OCI-LY7 (cell line): ENCODE results near the gene FXYD2. TPM values are rescaled to one million over a fixed set of nuclear protein-coding genes. Genes with fewer than 3 reads are reported as not detected.

Experiments used
- BruUV-seq: library from RNA; stranded (reverse); fragments of 400-500 nt; replicated peaks from 2 replicates; lab custom pipeline; 2021; lab: Mats Ljungman, UMichigan
- CTCF ChIA-PET: fragments of 300-600 bp; sonication (Branson Sonifier 250); formaldehyde crosslinking; loops from one replicate; lab custom pipeline; 2022; ENCODE audit warnings: antibody characterized with exemption; ENCODE audit not compliant: unreplicated experiment; lab: Charles Lee
- POLR2A ChIA-PET: fragments of 300-600 bp; sonication (Branson Sonifier 250); formaldehyde crosslinking; loops from one replicate; lab custom pipeline; 2022; ENCODE audit warnings: antibody characterized with exemption; lab: Charles Lee
- DNase-seq: peaks from one replicate; pipeline ENCODE4 v3.0.0-alpha.2; 2015; ENCODE audit warnings: low spot score
- H2AFZ ChIP-seq: fragments of 200-600 bp; sonication (generic), shearing (Covaris generic); 2 replicates; pipeline ENCODE4 v1.6.1; 2014; ENCODE audit warnings: mild to moderate bottlenecking, antibody characterized with exemption, low read length, moderate library complexity
- H3K27ac ChIP-seq: fragments of 200-600 bp; sonication (generic); 2 replicates; pipeline ENCODE4 v1.5.1; 2014; ENCODE audit warnings: mixed run types, low read depth, mild to moderate bottlenecking, moderate library complexity, low read length, inconsistent platforms; ENCODE audit not compliant: poor library complexity, severe bottlenecking
- H3K36me3 ChIP-seq: fragments of 200-600 bp; sonication (generic); 2 replicates; pipeline ENCODE4 v1.6.1; 2014; ENCODE audit warnings: mild to moderate bottlenecking, antibody characterized with exemption, low read length, moderate library complexity, mixed read lengths; ENCODE audit not compliant: insufficient read depth
- H3K4me1 ChIP-seq: fragments of 200-600 bp; sonication (generic); 2 replicates; pipeline ENCODE4 v1.5.1; 2014; ENCODE audit warnings: mild to moderate bottlenecking, low read length; ENCODE audit not compliant: insufficient read depth, poor library complexity, severe bottlenecking
- H3K4me2 ChIP-seq: fragments of 200-600 bp; sonication (generic); 2 replicates; pipeline ENCODE4 v1.6.1; 2014; ENCODE audit warnings: mild to moderate bottlenecking, low read length
- H3K4me3 ChIP-seq: fragments of 200-600 bp; sonication (generic); 2 replicates; pipeline ENCODE4 v1.5.1; 2014; ENCODE audit warnings: mild to moderate bottlenecking, low read depth, low read length; ENCODE audit not compliant: poor library complexity, severe bottlenecking
- H3K79me2 ChIP-seq: fragments of 200-600 bp; sonication (generic); 2 replicates; pipeline ENCODE4 v1.6.1; 2016; ENCODE audit warnings: low read depth, mild to moderate bottlenecking, low read length, moderate library complexity, mixed read lengths; ENCODE audit not compliant: insufficient read depth
- H3K9me2 ChIP-seq: fragments of 200-600 bp; sonication (generic); 2 replicates; pipeline ENCODE4 v1.6.1; 2016; ENCODE audit warnings: mild to moderate bottlenecking, low read length, mixed read lengths; ENCODE audit not compliant: insufficient read depth
- H3K9me3 ChIP-seq: fragments of 200-600 bp; sonication (generic); 2 replicates; pipeline ENCODE4 v1.6.1; 2014; ENCODE audit warnings: mild to moderate bottlenecking, mixed run types, low read length, mixed read lengths
- H4K20me1 ChIP-seq: fragments of 200-600 bp; sonication (generic); 2 replicates; pipeline ENCODE4 v1.6.1; 2014; ENCODE audit warnings: mild to moderate bottlenecking, antibody characterized with exemption, low read length, moderate library complexity, mixed read lengths; ENCODE audit not compliant: insufficient read depth
- EZH2phosphoT487 ChIP-seq: fragments of 200-600 bp; sonication (generic); IDR thresholded peaks from 2 replicates; pipeline ENCODE4 v1.6.1; 2018; ENCODE audit warnings: low read depth, borderline replicate concordance, mild to moderate bottlenecking, mixed run types, antibody characterized with exemption, low read length, moderate library complexity, mixed read lengths
- intact Hi-C: fragments of 100-400 bp; cut with micrococcal nuclease; formaldehyde crosslinking; loops from one replicate; pipeline ENCODE4 v1.10.0; 2022; ENCODE audit not compliant: unreplicated experiment
- total RNA-seq, 2 experiments: library from RNA; depleted of rRNA in 1 of 2; stranded (reverse); fragments of >200 nt in 1 of 2; shearing (Covaris generic) in 1 of 2; gene quantifications; 2 replicates each; pipeline ENCODE4 v1.2.3, GENCODE V29; 2014 to 2022
- TF ChIP-seq, protein P1 (sequence below): fragments of 200-600 bp; sonication (generic); conservative IDR thresholded peaks from 2 replicates; pipeline ENCODE4 v1.5.1; 2014; ENCODE audit warnings: mild to moderate bottlenecking, antibody characterized with exemption, low read length, moderate library complexity, mixed read lengths

The FXYD2 gene
- total RNA-seq, 2 experiments from 2014 or later = not detected

- DNase-seq = no peak
- Histone ChIP-seq H3K9me3 (no peaks in the 10 kb centered on the region), H3K4me3 (no peak within 1 kb of the TSS), H3K4me2 (no peak within 1 kb of the TSS), H3K36me3 (no peaks in the 10 kb centered on the region), H3K79me2 (no peaks in the 10 kb centered on the region), H3K4me1 (no peaks in the 10 kb centered on the region), H3K9me2 (no peaks in the 10 kb centered on the region), H3K27ac (no peak within 1 kb of the TSS), H2AFZ (no peak within 1 kb of the TSS), H4K20me1 (no peaks in the 10 kb centered on the region)
- BruUV-seq = no TSS peak
- TF ChIP-seq, protein P1, sequence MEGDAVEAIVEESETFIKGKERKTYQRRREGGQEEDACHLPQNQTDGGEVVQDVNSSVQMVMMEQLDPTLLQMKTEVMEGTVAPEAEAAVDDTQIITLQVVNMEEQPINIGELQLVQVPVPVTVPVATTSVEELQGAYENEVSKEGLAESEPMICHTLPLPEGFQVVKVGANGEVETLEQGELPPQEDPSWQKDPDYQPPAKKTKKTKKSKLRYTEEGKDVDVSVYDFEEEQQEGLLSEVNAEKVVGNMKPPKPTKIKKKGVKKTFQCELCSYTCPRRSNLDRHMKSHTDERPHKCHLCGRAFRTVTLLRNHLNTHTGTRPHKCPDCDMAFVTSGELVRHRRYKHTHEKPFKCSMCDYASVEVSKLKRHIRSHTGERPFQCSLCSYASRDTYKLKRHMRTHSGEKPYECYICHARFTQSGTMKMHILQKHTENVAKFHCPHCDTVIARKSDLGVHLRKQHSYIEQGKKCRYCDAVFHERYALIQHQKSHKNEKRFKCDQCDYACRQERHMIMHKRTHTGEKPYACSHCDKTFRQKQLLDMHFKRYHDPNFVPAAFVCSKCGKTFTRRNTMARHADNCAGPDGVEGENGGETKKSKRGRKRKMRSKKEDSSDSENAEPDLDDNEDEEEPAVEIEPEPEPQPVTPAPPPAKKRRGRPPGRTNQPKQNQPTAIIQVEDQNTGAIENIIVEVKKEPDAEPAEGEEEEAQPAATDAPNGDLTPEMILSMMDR = no peak
- TF ChIP-seq EZH2phosphoT487 = no peak
- ChIA-PET POLR2A (no interaction called here), CTCF (no interaction called here)
- intact Hi-C loops = no loop called here
These were observed 27.5 kb downstream of the FXYD2 start, which contains the start of gene DSCAML1 for GRCh38 chr11:117796872-117797529. DSCAML1 (minus strand) TSS chr11:117797216; CDS start chr11:117797079, 137 bp downstream.

DNA sequence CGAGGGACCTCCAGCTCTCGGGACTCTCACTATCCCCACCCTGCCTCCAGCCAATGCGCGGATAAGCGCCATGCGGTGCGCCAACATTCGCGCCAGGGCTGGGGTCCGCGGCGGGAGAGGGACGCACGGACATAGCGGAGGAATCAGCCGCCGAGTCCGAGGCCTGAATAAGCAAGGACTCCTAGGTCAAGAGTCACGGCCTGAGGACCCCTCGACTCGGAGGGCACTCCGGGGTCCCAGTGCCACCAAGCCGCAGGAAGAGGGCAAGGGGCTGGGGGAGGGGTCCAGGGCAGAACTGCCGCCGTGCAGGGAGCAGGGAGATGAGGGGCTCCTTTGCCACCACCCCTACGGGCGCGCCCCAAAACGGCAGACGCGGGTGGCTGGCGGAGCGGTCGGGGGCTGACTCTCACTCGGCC lies 28.1 kb downstream of the FXYD2 start:
- H3K4me1 ChIP-seq = no peaks in the 10 kb centered on the region
- H3K9me3 ChIP-seq = no peaks in the 10 kb centered on the region
- H3K4me2 ChIP-seq = no peak overlapping the region
- no peak for TF ChIP-seq EZH2phosphoT487
- TF ChIP-seq, protein P1 = no peak
- no TSS peak for BruUV-seq
- ChIA-PET POLR2A (no interaction called here), CTCF (no interaction called here)
- H3K36me3 ChIP-seq = no peaks in the 10 kb centered on the region
- intact Hi-C loops = no loop called here
- H3K4me3 ChIP-seq = no peak overlapping the region
- no peaks in the 10 kb centered on the region for H3K79me2 ChIP-seq
- H3K9me2 ChIP-seq = no peaks in the 10 kb centered on the region
- H2AFZ ChIP-seq = no peak overlapping the region
- no peak for DNase-seq
- no peaks in the 10 kb centered on the region for H4K20me1 ChIP-seq
- no peak overlapping the region for H3K27ac ChIP-seq
